Peyer's patch (tissue), 4 donors: ENCODE measurements around the gene UBXN7.

Experiments used
- CTCF ChIP-seq, 6 experiments: fragments of 450-650 bp in 4 of 6; fragments of 200-600 bp in 2 of 6; sonication (generic) in 1 of 6; IDR thresholded peaks; one replicate each; pipeline ENCODE4 v1.5.1; 2017 to 2019; ENCODE audit warnings: antibody characterized with exemption in 6 of 6, mild to moderate bottlenecking in 3 of 6, moderate library complexity in 1 of 6
- POLR2A ChIP-seq, 2 donors: fragments of 450-650 bp; IDR thresholded peaks; one replicate each; pipeline ENCODE4 v1.5.1; 2017; ENCODE audit warnings: antibody characterized with exemption in 2 of 2, mild to moderate bottlenecking in 2 of 2, moderate library complexity in 2 of 2

DNA sequence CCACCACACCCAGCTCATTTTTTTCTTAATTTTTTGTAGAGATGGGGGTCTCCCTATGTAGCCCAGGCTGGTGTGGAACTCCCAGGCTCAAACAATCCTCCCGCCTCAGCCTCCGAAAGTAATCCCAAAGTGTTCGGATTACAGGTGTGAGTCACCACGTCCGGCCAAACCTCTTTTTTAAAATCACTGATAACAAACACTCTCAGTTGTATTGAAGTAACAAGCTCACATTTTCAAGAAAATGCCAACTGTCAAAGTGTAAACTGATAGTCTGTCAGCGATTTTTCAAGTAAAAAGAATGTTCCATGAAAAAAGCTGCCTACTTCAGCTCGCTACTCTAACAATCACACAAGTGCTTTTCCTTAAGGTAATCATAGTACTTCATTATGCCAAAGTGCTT is 33.4 kb downstream of the UBXN7 start:
- TF ChIP-seq CTCF (IDR thresholded peaks at IDR 0.05) (no peak), POLR2A (IDR thresholded peaks at IDR 0.05) (no peak)
